ENCODE data around the gene CRYBG1.

CRYBG1 gene

GRCh38 chr6:106620931-106621672, 260.6 kb downstream of the CRYBG1 start:
- no peaks in the 10 kb centered on the region for H3K4me1 Mint-ChIP-seq
- DNase-seq (ENCODE audit: low spot score in 2 of 2) (no peak), ATAC-seq (replicated peaks; ENCODE audit: extremely low read depth, poor library complexity, severe bottlenecking) (no peak)
- H3K27ac Mint-ChIP-seq (ENCODE audit: low read depth): no peak overlapping the region
- H3K27me3 Mint-ChIP-seq: no peaks in the 10 kb centered on the region
- peaks cover 2% of the 10 kb centered on the region for H3K36me3 Mint-ChIP-seq (ENCODE audit: insufficient read depth)
- H3K9me3 Mint-ChIP-seq: no peaks in the 10 kb centered on the region
- no peak overlapping the region for H3K4me3 Mint-ChIP-seq

Data from central memory CD8-positive, alpha-beta T cell (primary cell).